ENCODE data around the gene ZMAT3.
A peak's percentile ranks its signal among the peaks of the same experiment; 100 is the strongest.
"Not testable (repeated sequence)": the region's sequence is repeated elsewhere in the genome, so short reads cannot be mapped to it uniquely, and the experiment has no call there.

ZMAT3 gene

DNA sequence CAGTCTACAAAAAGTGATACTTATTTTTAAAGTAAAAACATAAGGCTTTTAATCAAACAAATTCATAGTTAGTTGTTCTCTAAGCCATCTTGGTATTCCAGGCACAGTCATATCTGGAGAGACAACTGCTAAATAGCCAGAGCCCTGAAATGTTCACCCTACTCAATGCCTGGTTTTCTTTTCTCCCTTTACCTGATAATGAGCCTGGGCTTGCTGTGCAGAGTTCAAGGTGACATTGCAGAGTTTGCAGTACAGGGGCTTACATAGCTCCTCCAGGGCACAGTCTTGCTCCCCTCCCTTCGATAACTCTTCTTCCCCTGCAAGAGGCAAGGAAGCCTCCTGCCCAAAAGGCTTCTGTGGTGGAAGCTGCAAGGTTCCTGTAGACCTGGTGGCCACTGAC, 4.3 kb downstream of the ZMAT3 start:
- H3K14ac ChIP-seq (ENCODE audit: low read length in 2 of 2) = no peak overlapping the region
- H3K23ac ChIP-seq (ENCODE audit: low read length in 2 of 2) = peak overlapping the region in 1 of 2 experiments; percentile 23
- H2AFZ ChIP-seq (ENCODE audit: low read depth, low read length) = no peak overlapping the region
- no peak overlapping the region for H4K8ac ChIP-seq (ENCODE audit: low read length)
- no peak overlapping the region for H2BK120ac ChIP-seq (ENCODE audit: low read depth, low read length)
- no peak overlapping the region for H3K9ac ChIP-seq (ENCODE audit: low read length)
- DNase-seq = no peak
- peak overlapping the region; percentile 49 for H2BK15ac ChIP-seq (ENCODE audit: low read depth, poor library complexity, severe bottlenecking)
- no peak overlapping the region for H3K27ac ChIP-seq (ENCODE audit: low read length, poor library complexity, severe bottlenecking)
- no peaks in the 10 kb centered on the region for H3K27me3 ChIP-seq (ENCODE audit: control insufficient read depth in 1 of 2, insufficient read depth in 1 of 2, low read length in 2 of 2)
- H4K91ac ChIP-seq (ENCODE audit: low read length) = no peak overlapping the region
- no peaks in the 10 kb centered on the region for H3K9me3 ChIP-seq (ENCODE audit: control insufficient read depth, low read length)
- H3K4ac ChIP-seq (ENCODE audit: low read depth in 1 of 2, low read length in 2 of 2) = no peak overlapping the region
- peaks cover 11 to 64% of the 10 kb centered on the region in 2 experiments for H3K36me3 ChIP-seq (ENCODE audit: control insufficient read depth in 1 of 2, insufficient read depth in 2 of 2, low read depth in 1 of 2, low read length in 2 of 2)
- H3K18ac ChIP-seq (ENCODE audit: low read depth in 1 of 2, low read length in 2 of 2) = no peak overlapping the region
- peaks cover 15% of the 10 kb centered on the region for H3K4me1 ChIP-seq (ENCODE audit: control insufficient read depth, insufficient read depth, low read depth, low read length)
- no peak overlapping the region for H2BK12ac ChIP-seq (ENCODE audit: low read length in 2 of 2)
- H2BK5ac ChIP-seq (ENCODE audit: low read depth, low read length, poor library complexity, severe bottlenecking) = no peak overlapping the region
- H3K4me2 ChIP-seq (ENCODE audit: low read length, poor library complexity, severe bottlenecking) = no peak overlapping the region
- WGBS = no CpG with 5 or more reads among the region's 1 CpG
- H2AK5ac ChIP-seq (ENCODE audit: low read length, severe bottlenecking) = peak overlapping the region; percentile 15
- no peak overlapping the region for H3K4me3 ChIP-seq (ENCODE audit: insufficient read depth in 1 of 2, low read depth in 1 of 2, low read length in 2 of 2)
- H3K79me1 ChIP-seq (replicated peaks; ENCODE audit: low read length, poor library complexity, severe bottlenecking) = no peaks in the 10 kb centered on the region

DNA sequence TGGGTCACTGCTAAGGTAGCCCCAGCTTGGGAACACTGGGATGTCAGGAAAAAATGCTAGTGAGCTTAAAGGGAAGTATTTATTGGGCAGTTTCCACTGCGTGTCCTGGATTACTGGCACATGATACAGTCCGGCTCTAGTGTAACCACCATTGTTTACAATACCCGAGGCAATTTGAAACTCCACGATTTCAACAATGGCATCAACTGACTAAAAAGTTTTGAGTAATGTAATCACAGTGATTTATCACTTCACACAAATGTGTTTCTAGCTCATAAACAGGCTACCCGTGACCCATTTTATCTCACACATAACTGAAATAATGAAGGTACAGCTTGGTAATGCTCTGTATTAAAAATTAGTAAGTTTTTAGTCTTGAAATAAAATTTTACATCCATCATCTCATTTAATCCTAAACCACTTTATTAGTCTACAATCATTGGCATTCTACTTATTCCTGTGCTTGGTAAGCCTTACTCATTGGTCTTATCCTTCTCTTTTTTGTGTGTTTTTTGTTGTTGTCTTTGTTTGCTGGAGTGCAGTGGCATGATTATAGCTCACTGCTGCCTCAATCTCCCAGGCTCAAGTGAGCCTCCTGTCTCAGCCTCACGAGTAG, 7.6 kb downstream of the ZMAT3 start:
- Histone ChIP-seq H3K27me3 (ENCODE audit: control insufficient read depth in 1 of 2, insufficient read depth in 1 of 2, low read length in 2 of 2) (no peaks in the 10 kb centered on the region), H2AK5ac (ENCODE audit: low read length, severe bottlenecking) (no peak overlapping the region), H3K4ac (ENCODE audit: low read depth in 1 of 2, low read length in 2 of 2) (peak overlapping the region in 1 of 2 experiments; percentile 75), H3K18ac (ENCODE audit: low read depth in 1 of 2, low read length in 2 of 2) (peak overlapping the region in 1 of 2 experiments; percentile 87), H2BK12ac (ENCODE audit: low read length in 2 of 2) (peak overlapping the region in 1 of 2 experiments; percentile 78), H3K79me1 (replicated peaks; ENCODE audit: low read length, poor library complexity, severe bottlenecking) (no peaks in the 10 kb centered on the region), H4K8ac (ENCODE audit: low read length) (no peak overlapping the region), H3K36me3 (ENCODE audit: control insufficient read depth in 1 of 2, insufficient read depth in 2 of 2, low read depth in 1 of 2, low read length in 2 of 2) (peaks cover 15 to 83% of the 10 kb centered on the region in 2 experiments), H3K27ac (ENCODE audit: low read length, poor library complexity, severe bottlenecking) (no peak overlapping the region), H2BK120ac (ENCODE audit: low read depth, low read length) (no peak overlapping the region), H3K9me3 (ENCODE audit: control insufficient read depth, low read length) (no peaks in the 10 kb centered on the region), H2AFZ (ENCODE audit: low read depth, low read length) (no peak overlapping the region), H3K23ac (ENCODE audit: low read length in 2 of 2) (no peak overlapping the region), H3K4me2 (ENCODE audit: low read length, poor library complexity, severe bottlenecking) (no peak overlapping the region), H2BK15ac (ENCODE audit: low read depth, poor library complexity, severe bottlenecking) (no peak overlapping the region), H2BK5ac (ENCODE audit: low read depth, low read length, poor library complexity, severe bottlenecking) (no peak overlapping the region), H3K14ac (ENCODE audit: low read length in 2 of 2) (peak overlapping the region in 1 of 2 experiments; percentile 84), H3K4me3 (ENCODE audit: insufficient read depth in 1 of 2, low read depth in 1 of 2, low read length in 2 of 2) (no peak overlapping the region), H4K91ac (ENCODE audit: low read length) (no peak overlapping the region), H3K4me1 (ENCODE audit: control insufficient read depth, insufficient read depth, low read depth, low read length) (peaks cover 12% of the 10 kb centered on the region), H3K9ac (ENCODE audit: low read length) (no peak overlapping the region)
- DNase-seq = peak; percentile 93
- WGBS = 24% methylated on average over 5 of the region's 6 CpGs

DNA sequence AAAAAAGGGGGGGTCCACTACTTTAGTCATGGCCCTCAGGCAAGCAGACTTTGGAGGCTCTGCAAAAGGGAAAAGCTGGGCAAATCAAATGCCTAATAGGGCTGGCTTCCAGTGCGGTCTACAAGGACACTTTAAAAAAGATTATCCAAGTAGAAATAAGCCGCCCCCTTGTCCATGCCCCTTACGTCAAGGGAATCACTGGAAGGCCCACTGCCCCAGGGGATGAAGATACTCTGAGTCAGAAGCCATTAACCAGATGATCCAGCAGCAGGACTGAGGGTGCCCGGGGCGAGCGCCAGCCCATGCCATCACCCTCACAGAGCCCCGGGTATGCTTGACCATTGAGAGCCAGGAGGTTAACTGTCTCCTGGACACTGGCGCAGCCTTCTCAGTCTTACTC, 15.3 kb downstream of the ZMAT3 start:
- H3K9me3 ChIP-seq (ENCODE audit: control insufficient read depth, low read length) = no peaks in the 10 kb centered on the region
- no peak overlapping the region for H2BK120ac ChIP-seq (ENCODE audit: low read depth, low read length)
- H3K4me3 ChIP-seq (ENCODE audit: insufficient read depth in 1 of 2, low read depth in 1 of 2, low read length in 2 of 2) = no peak overlapping the region
- H3K14ac ChIP-seq (ENCODE audit: low read length in 2 of 2) = no peak overlapping the region
- no peak overlapping the region for H3K23ac ChIP-seq (ENCODE audit: low read length in 2 of 2)
- H3K36me3 ChIP-seq (ENCODE audit: control insufficient read depth in 1 of 2, insufficient read depth in 2 of 2, low read depth in 1 of 2, low read length in 2 of 2) = peaks cover 18 to 58% of the 10 kb centered on the region in 2 experiments
- no peak overlapping the region for H3K4me2 ChIP-seq (ENCODE audit: low read length, poor library complexity, severe bottlenecking)
- H2AFZ ChIP-seq (ENCODE audit: low read depth, low read length) = no peak overlapping the region
- no peak for DNase-seq
- H2BK12ac ChIP-seq (ENCODE audit: low read length in 2 of 2) = no peak overlapping the region
- no peaks in the 10 kb centered on the region for H3K27me3 ChIP-seq (ENCODE audit: control insufficient read depth in 1 of 2, insufficient read depth in 1 of 2, low read length in 2 of 2)
- no peak overlapping the region for H3K18ac ChIP-seq (ENCODE audit: low read depth in 1 of 2, low read length in 2 of 2)
- no peaks in the 10 kb centered on the region for H3K4me1 ChIP-seq (ENCODE audit: control insufficient read depth, insufficient read depth, low read depth, low read length)
- 95% methylated on average over 7 of the region's 8 CpGs for WGBS
- no peak overlapping the region for H2BK5ac ChIP-seq (ENCODE audit: low read depth, low read length, poor library complexity, severe bottlenecking)
- H3K4ac ChIP-seq (ENCODE audit: low read depth in 1 of 2, low read length in 2 of 2) = no peak overlapping the region
- H3K79me1 ChIP-seq (replicated peaks; ENCODE audit: low read length, poor library complexity, severe bottlenecking) = no peaks in the 10 kb centered on the region
- H3K9ac ChIP-seq (ENCODE audit: low read length) = no peak overlapping the region
- no peak overlapping the region for H4K8ac ChIP-seq (ENCODE audit: low read length)
- no peak overlapping the region for H2BK15ac ChIP-seq (ENCODE audit: low read depth, poor library complexity, severe bottlenecking)
- H3K27ac ChIP-seq (ENCODE audit: low read length, poor library complexity, severe bottlenecking) = no peak overlapping the region
- no peak overlapping the region for H4K91ac ChIP-seq (ENCODE audit: low read length)
- H2AK5ac ChIP-seq (ENCODE audit: low read length, severe bottlenecking) = no peak overlapping the region

DNA sequence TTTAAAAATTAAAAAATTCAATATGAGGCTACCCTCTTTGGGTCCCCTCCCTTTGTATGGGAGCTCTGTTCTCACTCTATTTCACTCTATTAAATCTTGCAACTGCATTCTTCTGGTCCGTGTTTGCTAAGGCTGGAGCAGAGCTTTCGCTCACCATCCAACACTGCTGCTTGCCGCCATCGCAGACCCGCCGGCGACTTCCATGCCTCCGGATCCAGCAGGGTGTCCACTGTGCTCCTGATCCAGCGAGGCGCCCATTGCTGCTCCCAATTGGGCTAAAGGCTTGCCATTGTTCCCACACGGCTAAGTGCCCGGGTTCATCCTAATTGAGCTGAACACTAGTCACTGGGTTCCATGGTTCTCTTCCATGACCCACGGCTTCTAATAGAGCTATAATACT, 17.0 kb downstream of the ZMAT3 start:
- H2BK15ac ChIP-seq (ENCODE audit: low read depth, poor library complexity, severe bottlenecking); H3K23ac ChIP-seq (ENCODE audit: low read length in 2 of 2); H3K18ac ChIP-seq (ENCODE audit: low read depth in 1 of 2, low read length in 2 of 2); H3K27me3 ChIP-seq (ENCODE audit: control insufficient read depth in 1 of 2, insufficient read depth in 1 of 2, low read length in 2 of 2); H3K9ac ChIP-seq (ENCODE audit: low read length); H3K4ac ChIP-seq (ENCODE audit: low read depth in 1 of 2, low read length in 2 of 2); H3K4me1 ChIP-seq (ENCODE audit: control insufficient read depth, insufficient read depth, low read depth, low read length); H2BK120ac ChIP-seq (ENCODE audit: low read depth, low read length); H3K27ac ChIP-seq (ENCODE audit: low read length, poor library complexity, severe bottlenecking); H3K4me3 ChIP-seq (ENCODE audit: insufficient read depth in 1 of 2, low read depth in 1 of 2, low read length in 2 of 2); H3K14ac ChIP-seq (ENCODE audit: low read length in 2 of 2); H2BK12ac ChIP-seq (ENCODE audit: low read length in 2 of 2); H3K9me3 ChIP-seq (ENCODE audit: control insufficient read depth, low read length); H2AK5ac ChIP-seq (ENCODE audit: low read length, severe bottlenecking); H3K4me2 ChIP-seq (ENCODE audit: low read length, poor library complexity, severe bottlenecking); DNase-seq; H4K8ac ChIP-seq (ENCODE audit: low read length); H4K91ac ChIP-seq (ENCODE audit: low read length); H3K79me1 ChIP-seq (replicated peaks; ENCODE audit: low read length, poor library complexity, severe bottlenecking); H2BK5ac ChIP-seq (ENCODE audit: low read depth, low read length, poor library complexity, severe bottlenecking); H2AFZ ChIP-seq (ENCODE audit: low read depth, low read length): not testable (repeated sequence)
- 98% methylated on average over 13 of the region's 13 CpGs for WGBS
- peaks cover 16 to 52% of the 10 kb centered on the region in 2 experiments for H3K36me3 ChIP-seq (ENCODE audit: control insufficient read depth in 1 of 2, insufficient read depth in 2 of 2, low read depth in 1 of 2, low read length in 2 of 2)

Data from mesenchymal stem cell (in vitro differentiated cells and primary cell).